ENCODE data around the gene SLC35E2B.

SLC35E2B gene

DNA sequence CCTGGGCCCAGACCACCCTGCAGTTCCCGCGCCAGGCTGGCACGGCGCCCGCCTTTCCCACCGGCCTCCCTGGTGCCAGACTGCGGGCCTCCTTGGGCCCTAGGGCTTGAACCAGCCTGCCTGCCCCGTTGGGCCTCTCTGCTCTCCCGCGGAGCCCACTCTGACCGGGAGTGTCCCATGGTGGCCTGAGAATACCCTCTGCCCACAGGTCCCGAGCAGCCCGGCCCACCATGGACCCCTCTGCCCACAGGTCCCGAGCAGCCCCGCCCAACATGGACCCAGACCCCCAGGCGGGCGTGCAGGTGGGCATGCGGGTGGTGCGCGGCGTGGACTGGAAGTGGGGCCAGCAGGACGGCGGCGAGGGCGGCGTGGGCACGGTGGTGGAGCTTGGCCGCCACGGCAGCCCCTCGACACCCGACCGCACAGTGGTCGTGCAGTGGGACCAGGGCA is 69.4 kb downstream of the SLC35E2B start:
- no peak for DNase-seq

DNA sequence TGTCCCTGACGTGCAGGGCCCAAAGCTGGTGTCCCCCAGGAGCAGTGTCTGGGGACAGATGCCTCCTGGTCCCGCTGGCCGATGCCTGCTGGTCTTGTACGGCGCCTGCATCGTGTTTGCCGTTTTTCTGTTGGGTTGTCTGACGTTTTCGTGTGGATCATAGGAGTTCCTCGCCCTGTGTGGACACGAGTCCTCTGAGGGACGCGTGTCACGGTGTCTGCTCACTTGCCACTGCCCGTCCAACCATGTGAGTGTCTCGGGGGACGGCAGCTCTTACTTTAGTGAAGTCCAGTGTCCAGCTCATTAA is 69.9 kb downstream of the SLC35E2B start:
- no peak for DNase-seq

DNA sequence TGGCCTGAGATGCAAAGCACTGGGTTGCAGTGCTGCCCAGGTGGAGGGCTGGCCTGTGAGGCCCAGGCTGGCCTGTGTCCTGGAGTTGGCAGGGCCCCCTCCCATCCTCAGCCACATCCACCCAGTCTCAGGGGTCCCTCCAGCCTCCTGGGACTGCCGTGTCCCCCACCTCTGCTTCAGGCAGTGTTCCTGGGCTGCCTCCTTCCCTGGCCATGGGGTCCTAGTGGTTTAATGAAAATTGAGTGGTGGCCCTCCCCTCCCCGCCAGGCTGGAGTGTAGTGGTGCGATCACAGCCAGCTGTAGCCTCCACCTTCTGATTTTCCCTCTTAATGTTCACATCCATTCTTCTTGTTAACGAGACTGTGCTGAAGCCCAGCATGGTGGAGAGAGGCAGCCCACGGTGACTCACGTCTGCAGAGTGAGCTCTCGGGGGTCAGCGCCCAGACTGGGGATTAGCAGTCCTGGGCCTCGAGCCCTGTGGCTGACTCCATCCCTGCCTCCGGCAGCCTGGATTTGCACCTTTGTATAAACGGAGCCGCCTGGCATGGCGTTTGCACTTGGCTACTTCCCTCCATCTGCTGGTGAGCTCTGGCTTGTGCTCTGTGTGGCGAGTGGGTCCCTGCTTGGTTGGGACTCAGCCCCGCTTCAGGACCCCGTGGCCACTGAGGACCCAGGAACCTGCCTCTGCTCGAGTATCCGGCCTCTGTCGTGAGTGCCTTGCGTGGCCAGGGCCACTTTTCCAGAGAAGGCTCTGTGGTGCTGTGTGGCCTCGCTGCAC is 70.4 kb downstream of the SLC35E2B start:
- DNase-seq: no peak

DNA sequence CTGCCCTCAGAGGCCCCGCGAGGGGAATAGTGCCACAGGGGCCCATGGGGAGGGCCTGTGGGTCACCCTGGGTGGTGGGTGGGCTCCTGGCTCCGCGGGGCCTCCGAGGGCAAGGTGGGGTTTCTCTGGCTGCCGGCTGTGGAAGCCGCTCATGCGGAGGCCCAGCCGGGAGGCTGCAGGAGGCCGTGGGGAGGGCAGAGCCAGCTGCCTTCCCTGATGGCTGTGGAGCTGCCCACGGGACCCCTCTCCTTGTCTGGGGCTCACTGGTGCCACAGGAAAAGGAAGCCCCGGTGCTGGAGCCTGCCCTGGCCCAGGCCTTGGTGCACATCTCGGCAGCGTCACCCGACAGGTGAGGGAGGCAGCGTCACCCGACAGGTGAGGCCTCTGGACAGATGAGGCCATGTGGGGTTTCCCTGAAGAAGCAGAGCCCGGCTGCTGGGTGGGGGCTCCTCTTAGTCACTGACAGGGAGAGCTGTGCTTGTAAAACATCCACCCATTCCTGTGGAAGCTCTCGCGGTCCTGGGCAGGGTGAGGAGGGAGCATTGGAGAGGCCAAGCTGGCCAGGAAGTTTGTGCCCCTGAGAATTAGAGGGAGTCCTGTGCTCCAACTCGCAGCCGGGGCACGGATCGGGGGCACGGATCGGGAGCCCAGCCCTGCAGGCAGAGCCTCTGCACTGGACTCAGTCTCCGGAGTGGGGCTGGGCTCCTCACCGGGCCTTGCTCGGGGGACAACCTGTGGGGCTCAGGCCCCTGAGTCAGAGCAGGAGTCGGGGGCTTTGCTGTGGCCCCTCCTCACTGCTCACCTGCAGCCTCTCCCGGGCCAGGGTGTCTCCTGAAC is 71.2 kb downstream of the SLC35E2B start:
- no peak for DNase-seq

DNA sequence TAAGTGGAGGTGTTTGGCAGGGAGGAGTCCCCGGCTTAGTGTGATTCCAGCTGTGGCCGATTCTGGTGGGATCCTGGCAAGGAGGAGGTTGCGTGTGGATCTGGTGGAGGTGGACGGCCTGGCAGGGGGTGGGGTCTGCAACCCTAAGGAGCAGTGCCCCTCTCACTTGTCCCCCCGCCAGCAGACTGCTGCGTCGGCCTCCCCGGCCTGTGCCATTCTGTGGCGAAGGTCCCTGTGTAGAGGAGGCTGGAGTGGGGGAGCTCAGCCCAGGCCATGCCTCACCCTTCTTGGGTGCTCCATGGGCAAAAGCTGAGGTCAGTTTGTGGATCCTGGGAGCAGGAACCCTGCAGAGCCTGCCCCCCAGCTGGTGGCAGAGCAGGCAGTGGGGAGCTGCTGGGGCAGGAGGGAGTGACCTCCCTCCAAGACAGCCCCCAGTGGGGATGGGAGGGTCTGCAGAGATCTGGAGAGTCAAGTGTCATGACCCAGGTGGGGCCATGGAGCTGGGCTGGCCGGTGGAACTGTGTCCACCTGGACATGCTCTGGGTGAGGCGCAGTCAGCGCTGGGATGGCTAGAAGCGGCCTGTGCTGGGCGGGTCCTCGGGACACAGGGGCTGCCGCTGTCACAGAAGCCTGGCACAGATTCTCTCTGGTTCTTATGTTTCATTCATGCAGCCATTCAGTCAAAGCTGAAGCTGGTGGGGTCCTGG is 72.0 kb downstream of the SLC35E2B start:
- DNase-seq: no peak

DNA sequence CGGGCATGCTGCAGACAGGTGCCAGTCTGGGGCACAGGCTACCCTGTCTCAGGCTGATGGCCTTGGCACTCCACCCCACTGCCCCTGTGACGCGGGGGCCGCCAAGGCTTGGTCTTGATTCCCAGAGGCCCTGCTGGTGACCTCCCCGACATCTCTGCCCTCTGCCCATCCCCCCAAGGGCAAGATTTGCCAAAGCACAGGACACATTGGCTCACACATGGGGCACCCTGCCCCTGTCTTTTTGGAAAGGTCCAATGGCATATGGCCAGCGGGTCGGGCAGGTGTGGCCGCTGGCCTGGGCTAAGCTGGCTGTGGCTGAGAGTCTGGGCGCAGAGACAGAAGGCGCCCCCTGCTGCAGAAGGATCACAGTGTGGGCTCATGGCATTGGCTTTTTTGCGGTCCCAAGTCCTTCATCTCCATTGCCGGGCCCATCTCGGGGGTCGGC is 72.7 kb downstream of the SLC35E2B start:
- DNase-seq: no peak

DNA sequence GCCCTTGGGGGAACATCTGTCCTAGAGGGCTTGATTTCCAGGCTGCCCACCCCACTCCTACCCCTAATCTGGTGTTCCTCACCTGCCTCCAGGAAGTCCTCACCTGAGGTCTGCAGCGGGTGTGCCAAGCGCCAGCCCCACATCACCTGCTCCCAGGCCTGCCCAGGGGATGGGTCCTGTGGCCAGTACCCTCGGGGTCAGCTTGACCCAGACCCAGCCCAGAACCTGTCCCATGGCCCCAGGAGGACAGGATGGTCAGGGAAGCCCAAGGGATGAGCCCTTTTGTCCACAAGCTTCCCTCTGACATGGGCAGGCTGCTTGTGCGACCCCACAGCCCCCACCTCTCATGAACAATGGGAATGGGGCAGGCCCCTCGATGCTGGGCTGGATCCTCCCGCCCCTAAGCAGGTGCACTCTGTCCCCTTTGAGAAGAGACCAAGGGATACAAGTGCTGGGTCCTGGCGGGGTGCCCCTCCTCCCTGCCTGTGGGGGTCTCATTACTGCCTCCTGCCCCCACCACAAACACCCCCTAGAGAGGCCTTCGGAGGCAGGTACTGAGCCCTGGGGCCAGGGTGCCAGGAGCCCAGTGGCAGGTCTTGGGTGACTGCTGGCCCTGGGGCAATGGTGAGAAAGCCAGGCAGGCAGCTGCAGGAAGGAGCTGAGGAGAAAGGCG is 74.1 kb downstream of the SLC35E2B start:
- DNase-seq: no peak

DNA sequence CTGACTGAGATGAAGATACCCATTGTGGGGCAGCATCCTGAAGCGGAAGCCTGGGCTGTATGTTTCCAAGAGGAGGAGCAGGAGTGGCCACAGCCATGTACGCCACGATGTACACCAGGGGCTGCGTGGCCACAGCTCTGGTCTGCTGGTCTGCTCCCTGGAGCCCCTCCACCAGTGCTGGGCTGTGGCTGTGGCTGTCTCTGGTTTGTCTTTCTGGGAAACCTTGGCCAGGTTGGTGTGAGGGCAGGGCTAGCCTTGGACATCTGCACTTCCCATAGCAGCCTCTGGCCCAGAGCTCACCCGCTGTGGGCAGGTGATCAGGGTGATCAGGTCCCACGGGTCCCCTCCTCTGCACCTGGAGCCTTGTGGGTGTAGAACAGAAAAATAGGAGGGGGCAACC is 74.7 kb downstream of the SLC35E2B start:
- no peak for DNase-seq

DNA sequence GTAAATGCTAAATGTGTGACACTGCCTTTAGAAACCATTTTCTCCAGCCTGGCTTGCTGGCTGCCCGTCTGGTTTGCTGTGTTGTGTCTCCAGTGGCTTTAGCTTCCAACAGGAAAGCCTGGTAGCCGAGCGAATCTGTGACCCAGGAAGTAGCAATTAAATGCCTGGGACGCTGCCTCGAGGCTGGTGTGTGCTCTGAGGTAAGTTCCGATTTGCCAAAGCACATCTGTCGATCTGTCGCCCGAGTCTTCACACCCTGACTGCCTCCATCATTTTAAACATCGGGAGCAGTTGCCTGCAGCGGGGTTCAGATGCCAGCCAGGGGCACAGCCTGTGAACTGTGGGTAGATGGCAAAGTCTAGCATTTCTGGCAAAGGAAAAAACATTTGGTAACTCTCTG is 75.1 kb downstream of the SLC35E2B start:
- no peak for DNase-seq

DNA sequence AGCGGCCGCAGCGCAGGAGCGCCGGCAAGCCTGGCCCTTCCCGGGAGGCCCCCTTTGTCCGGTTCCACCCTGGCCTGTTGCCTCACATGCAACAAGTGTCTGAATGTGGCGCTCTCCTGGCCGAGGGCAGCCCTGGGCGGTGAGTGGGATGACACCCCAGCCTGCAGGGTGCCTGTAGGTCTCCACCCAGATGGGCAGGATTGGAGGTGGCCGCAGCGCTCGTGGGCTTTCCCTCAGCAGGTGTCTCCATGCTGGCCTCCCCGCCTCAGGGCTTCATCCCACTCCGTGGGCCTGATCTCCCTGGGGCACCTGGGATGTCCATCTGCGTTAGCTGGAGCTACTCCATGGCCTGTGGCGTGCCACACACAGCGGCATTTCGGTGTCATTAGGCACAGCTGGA is 75.8 kb downstream of the SLC35E2B start:
- no peak for DNase-seq

DNA sequence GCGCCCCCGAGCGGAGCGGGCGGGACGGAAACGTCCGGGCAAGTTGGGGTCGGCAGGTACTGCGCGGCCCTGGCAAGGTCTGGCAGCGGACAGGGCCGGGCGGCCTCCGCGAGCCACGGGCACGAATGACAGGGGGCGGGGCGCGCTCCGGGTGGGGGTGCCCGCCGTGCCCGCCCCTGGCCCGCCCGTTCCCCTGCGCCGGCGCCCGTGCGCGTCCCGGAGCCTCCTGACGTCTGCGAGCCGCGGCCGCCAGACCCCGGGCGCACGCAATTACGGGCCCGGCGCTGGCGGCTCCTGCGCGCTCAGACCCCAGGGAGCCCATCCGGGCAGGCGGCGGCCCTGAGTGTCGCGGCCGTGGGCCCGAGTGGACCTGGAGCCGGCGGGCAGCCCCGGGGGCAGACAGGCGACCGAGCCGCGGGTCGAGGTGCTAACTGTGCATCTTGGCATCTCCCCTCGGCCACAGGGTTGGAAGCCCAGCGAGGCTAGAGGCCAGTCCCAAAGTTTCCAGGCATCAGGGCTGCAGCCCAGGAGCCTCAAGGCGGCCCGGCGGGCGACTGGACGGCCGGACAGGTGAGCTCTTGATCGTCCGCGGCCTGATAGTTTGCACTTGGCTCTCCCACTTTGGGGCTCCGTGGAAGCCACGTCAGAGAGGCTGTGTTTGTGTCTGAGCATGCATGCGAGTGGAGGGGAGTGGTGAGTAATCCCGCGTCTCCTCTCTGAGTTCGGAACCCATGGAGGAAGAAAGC is 76.4 kb downstream of the SLC35E2B start:
- DNase-seq: no peak

DNA sequence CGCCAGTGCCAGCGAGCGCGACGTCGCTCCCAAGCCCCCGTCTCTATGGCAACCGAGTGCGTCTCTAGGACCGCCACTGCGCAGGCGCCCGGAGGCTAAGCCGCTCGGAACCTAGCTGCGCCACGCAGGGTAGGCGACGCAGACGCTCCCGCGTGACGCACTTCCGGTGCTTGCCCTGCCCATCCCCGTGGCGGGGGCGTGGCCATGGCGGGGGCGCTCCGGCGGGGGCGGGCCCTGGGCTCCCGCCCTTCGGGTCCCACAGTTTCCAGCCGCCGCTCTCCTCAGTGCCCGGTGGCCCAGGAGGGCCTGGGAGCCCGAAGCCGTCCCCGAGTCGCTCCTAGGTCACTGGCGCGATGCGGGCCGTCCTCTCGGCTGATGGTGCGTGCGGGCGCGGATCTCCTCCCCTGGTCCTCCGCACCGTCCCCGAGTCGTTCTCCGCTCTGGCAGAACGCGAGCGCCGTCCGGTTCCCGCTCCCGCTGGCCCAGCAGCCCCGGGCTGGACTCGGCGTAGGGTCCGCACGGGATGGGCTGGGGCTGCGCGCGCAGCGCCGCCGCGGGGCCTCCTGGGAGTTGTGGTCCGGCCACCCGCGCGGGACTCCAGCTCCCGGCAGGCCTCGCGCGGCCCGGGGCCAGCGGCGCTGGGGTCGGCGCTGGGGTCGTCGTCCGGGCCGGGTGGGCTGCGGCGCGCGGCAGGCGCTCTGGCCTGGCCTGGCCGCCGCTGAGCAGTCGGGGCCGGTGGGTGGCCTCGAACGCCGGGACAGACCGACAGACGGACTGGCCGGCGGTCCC is 77.1 kb downstream of the SLC35E2B start, which contains the start of gene MIB2:
Gene MIB2, plus strand, starts transcription at position 245 of the 789 bp plus-strand sequence. CDS start 7,953 bp downstream, outside the sequence.
- peak; percentile 99 for DNase-seq

DNA sequence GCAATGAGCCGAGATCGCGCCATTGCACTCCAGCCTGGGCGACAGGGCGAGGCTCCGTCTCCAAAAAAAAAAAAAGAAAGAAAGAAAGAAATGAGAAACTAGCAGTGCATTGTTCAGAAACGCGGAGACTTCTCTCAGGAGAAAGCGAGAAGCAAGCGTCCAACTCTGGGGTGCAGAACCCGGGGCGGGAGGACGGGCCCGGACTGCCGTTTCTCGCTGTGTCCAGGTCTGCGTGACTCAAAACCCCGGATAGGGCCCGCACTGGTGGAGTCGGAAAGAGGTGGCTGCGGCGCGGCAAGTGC is 77.7 kb downstream of the SLC35E2B start:
- no peak for DNase-seq

DNA sequence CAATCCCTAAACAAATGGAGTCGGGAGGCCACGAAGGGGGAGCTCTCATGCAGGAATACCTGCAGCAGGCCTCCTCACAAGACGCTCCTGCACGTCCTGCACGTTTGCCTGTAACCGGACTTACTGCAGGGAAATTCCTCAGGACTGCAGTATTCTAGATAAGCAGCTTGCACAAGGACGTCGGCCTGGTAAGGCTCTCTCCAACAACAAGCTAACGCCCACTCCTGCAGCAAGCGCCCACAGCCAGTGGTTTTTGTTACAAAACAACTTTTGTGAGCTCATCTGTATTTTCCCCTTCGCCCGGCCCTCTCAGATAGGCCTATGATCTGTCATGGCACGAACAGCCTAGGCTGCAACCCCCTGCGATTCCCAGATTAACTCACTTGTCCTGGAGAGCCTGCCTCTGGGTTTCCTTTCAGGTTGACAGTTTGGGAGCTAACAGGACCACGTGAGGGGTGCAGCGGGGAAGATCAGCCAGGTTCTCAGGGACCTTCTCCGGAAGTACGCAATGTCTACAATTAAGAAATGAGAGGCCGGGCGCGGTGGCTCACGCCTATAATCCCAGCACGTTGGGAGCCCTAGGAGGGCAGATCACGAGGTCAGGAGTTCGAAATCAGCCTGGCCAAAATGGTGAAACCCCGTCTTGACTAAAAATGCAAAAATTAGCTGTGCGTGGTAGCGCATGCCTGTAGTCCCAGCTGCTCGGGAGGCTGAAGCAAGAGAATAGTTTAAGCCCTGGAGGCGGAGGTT is 78.2 kb downstream of the SLC35E2B start:
- DNase-seq: no peak

DNA sequence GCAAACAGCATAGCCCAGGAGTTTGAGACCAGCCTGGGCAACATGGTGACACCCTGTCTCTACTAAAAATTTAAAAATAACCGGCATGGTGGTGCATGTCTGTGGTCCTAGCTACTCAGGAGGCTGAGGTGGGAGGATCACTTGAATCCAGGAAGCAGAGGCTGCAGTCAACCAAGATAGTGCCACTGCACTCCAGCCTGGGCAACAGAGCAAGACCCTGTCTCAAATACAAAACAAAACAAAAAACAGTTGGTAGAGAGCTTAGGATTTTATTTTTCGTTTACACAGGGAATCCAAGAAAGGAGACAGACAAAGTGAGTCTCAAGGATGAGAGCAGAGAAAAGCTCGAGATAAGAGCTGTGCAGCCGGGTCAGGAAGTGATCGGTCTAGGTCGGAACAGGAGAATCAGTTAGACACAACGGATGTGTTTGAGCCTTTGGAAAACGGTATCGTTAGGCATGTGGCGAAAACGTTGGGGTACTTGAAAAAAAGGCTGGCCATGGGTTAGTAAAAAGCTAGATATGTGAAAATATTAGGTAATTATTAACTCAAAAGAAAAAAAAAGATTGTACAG is 79.0 kb downstream of the SLC35E2B start:
- DNase-seq: no peak

DNA sequence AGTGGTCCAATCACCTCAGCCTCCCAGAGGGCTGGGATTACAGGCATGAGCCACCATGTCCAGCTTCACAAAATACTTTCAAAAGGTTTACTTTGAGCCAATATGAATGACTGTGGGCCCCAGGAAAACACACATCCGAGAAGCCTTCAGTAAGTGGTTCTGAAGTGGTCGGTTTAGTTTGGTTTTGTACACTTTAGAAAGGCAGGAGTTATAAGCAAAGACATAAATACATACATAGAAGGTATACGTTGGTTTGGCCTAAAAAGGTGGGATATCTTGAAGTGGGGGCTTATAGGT is 80.5 kb downstream of the SLC35E2B start:
- DNase-seq: no peak

DNA sequence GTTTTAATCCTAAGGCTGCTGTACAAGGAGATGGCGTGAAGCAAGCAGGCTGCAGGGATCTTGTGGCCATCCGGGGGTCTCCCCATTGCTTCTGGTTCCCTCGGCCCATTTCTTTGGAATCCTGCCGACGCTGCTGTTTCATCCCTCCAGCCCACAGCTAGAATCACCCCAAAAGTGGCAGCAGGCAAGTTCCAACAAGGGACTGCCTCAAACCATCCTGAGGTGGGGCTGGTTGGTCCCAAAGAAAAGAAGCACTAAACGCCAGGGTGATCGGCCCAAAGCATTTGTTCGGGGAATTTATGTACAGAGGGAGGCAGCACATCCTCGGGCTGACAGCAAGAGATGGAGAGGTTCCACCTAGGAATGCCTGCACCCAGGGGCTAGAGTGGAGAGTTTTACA is 81.8 kb downstream of the SLC35E2B start:
- no peak for DNase-seq

DNA sequence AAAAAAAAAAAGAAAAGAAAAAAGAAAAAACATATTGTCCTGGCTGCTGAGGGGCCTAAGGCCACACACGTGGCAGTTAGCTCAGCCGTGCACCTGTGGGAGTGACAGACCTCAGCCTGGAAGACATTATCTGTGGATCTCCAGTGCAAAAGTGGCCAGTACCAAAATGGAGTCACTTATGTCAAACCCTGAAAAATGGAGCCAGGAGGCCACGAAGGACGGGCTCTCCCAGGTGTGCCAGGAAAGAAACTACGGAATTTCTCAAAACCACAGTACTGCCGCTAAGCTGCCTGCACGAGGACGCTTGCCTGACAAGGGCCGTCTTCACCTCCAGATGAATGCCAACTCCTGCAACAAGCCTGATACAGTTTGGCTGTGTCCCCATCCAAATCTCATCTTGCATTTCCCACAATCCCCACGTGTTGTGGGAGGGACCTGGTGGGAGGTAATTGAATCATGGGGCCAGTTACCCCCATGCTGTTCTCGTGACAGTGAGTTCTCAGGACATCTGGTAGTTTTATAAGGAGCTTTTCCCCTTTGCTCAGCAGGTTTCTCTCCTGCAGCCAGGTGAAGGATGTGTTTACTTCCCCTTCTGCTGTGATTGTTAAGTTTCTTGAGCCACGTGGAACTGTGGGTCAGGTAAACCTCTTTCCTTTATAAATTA is 82.6 kb downstream of the SLC35E2B start:
- DNase-seq: no peak
